K562 (cell line): ENCODE results near the gene SETDB1. TPM values are rescaled to one million over a fixed set of nuclear protein-coding genes. Genes with fewer than 3 reads are reported as not detected.
"Not testable (repeated sequence)": the region's sequence is repeated elsewhere in the genome, so short reads cannot be mapped to it uniquely, and the experiment has no call there.

Experiments
- ATAC-seq: fragments of 200-7000 bp; cut with Tn5 transposase; 3 replicates; pipeline ENCODE4 v1.9.1; 2020; ENCODE audit warnings: moderate library complexity
- BruUV-seq: library from RNA; stranded (reverse); fragments of 400-500 nt; replicated peaks from 2 replicates; lab custom pipeline; 2021; lab: Mats Ljungman, UMichigan
- CTCF ChIA-PET: fragments of 300-600 bp; formaldehyde crosslinking; extraction: SDS; loops from one replicate; lab custom pipeline; 2021; ENCODE audit warnings: low intra/inter-chr PET ratio; lab: Yijun Ruan, JAX
- POLR2A ChIA-PET: fragments of 300-600, 350-650 bp; sonication (Branson Sonifier 250); formaldehyde crosslinking; extraction: SDS; loops from one replicate; lab custom pipeline; 2021; ENCODE audit warnings: antibody characterized with exemption, inconsistent platforms; lab: Yijun Ruan, JAX
- DNase-seq, 4 experiments: peaks; one replicate each; pipeline versions ENCODE4 v3.0.0 to v3.0.0-alpha.2; 2011 to 2018; ENCODE audit warnings: low spot score in 3 of 4, mixed read lengths in 3 of 4; ENCODE audit errors: extremely low read depth in 1 of 4
- FAIRE-seq: peaks from 2 replicates; lab custom pipeline; 2011; peaks lifted over from hg19 to GRCh38; lab: Jason Lieb, UNC
- H2AFZ ChIP-seq: 2 replicates; pipeline ENCODE4 v1.6.0; 2011; ENCODE audit warnings: low read depth, low read length, control low read depth, inconsistent platforms
- H3K27ac ChIP-seq: fragments of 200-600 bp; 3 replicates; pipeline ENCODE4 v1.8.0; 2011; ENCODE audit warnings: low read depth, mild to moderate bottlenecking, control low read depth, inconsistent platforms, low read length, moderate library complexity, mixed read lengths; ENCODE audit errors: extremely low read depth
- H3K27me3 ChIP-seq, 2 experiments: fragments of 300-600 bp in 1 of 2; 2 replicates in 1 of 2; 3 replicates in 1 of 2; pipeline versions ENCODE4 v1.6.0 to v1.8.0; 2011; ENCODE audit warnings: inconsistent platforms in 2 of 2, low read length in 2 of 2, mild to moderate bottlenecking in 1 of 2, mixed read lengths in 1 of 2, moderate library complexity in 1 of 2; ENCODE audit not compliant: control insufficient read depth in 2 of 2, insufficient read depth in 2 of 2
- H3K36me3 ChIP-seq: fragments of 300-600 bp; 3 replicates; pipeline ENCODE4 v1.8.0; 2011; ENCODE audit warnings: mild to moderate bottlenecking, low read length, inconsistent platforms; ENCODE audit not compliant: control insufficient read depth, insufficient read depth
- H3K4me1 ChIP-seq, 2 experiments: fragments of 200-600 bp in 1 of 2; replicated peaks in 1 of 2; 2 replicates in 1 of 2; 3 replicates in 1 of 2; pipeline versions ENCODE4 v1.5.1 to v1.8.0; 2011; ENCODE audit warnings: inconsistent platforms in 2 of 2, low read length in 2 of 2, mild to moderate bottlenecking in 1 of 2, mixed read lengths in 1 of 2, moderate library complexity in 1 of 2; ENCODE audit not compliant: control insufficient read depth in 2 of 2, insufficient read depth in 2 of 2
- H3K4me2 ChIP-seq: 2 replicates; pipeline ENCODE4 v1.6.1; 2011; ENCODE audit warnings: low read length, control low read depth, inconsistent platforms, mixed read lengths; ENCODE audit not compliant: insufficient read depth
- H3K4me3 ChIP-seq: fragments of 200-600 bp; sonication (generic), shearing (Covaris generic); 2 replicates; pipeline ENCODE4 v1.5.1; 2016; ENCODE audit warnings: control low read depth, inconsistent platforms
- H3K79me2 ChIP-seq: fragments of 200-600 bp; 3 replicates; pipeline ENCODE4 v1.8.0; 2011; ENCODE audit warnings: low read length, inconsistent platforms; ENCODE audit not compliant: control insufficient read depth, insufficient read depth
- H3K9ac ChIP-seq, 2 experiments: 2 replicates each; pipeline versions ENCODE4 v1.6.0 to v1.6.1; 2011; ENCODE audit warnings: low read depth in 2 of 2, low read length in 2 of 2, control low read depth in 1 of 2, inconsistent platforms in 1 of 2, mild to moderate bottlenecking in 1 of 2, mixed read lengths in 1 of 2; ENCODE audit not compliant: insufficient read depth in 1 of 2
- H3K9me1 ChIP-seq: one replicate; pipeline ENCODE4 v1.6.0; 2011; ENCODE audit warnings: inconsistent platforms, mild to moderate bottlenecking, low read length, moderate library complexity; ENCODE audit not compliant: control insufficient read depth, insufficient read depth
- H3K9me3 ChIP-seq: replicated peaks from 2 replicates; pipeline ENCODE4 v1.5.1; 2011; ENCODE audit warnings: low read depth, low read length, inconsistent platforms; ENCODE audit not compliant: control insufficient read depth, insufficient read depth
- H4K20me1 ChIP-seq: replicated peaks from 2 replicates; pipeline ENCODE4 v1.6.1; 2011; ENCODE audit warnings: low read length, inconsistent platforms, mixed read lengths; ENCODE audit not compliant: control insufficient read depth, insufficient read depth
- ARID4B ChIP-seq: sonication (generic); formaldehyde crosslinking; IDR thresholded peaks from 2 replicates; pipeline ENCODE4 v1.8.0; 2022; ENCODE audit warnings: mild to moderate bottlenecking, missing genetic modification reagents
- COPS2 ChIP-seq: fragments of 450-650 bp; conservative IDR thresholded peaks from 2 replicates; pipeline ENCODE4 v1.6.1; 2016; ENCODE audit warnings: mild to moderate bottlenecking, moderate library complexity
- EHMT2 ChIP-seq: fragments of 450-650 bp; IDR thresholded peaks from 2 replicates; pipeline ENCODE4 v1.6.1; 2018; ENCODE audit warnings: antibody characterized with exemption
- ETV1 ChIP-seq: fragments of 450-650 bp; conservative IDR thresholded peaks from 2 replicates; pipeline ENCODE4 v1.6.1; 2016; ENCODE audit warnings: missing genetic modification characterization, control low read depth, low read depth, missing compliant biosample characterization
- FOS ChIP-seq: IDR thresholded peaks from 3 replicates; pipeline ENCODE4 v1.6.1; 2011; ENCODE audit not compliant: insufficient read length; ENCODE audit errors: extremely low read depth
- GATA2 ChIP-seq: sonication (generic); formaldehyde crosslinking; IDR thresholded peaks from 2 replicates; pipeline ENCODE4 v1.4.0; 2020; ENCODE audit warnings: mild to moderate bottlenecking, missing genetic modification reagents
- JUNB ChIP-seq: fragments of 450-650 bp; formaldehyde crosslinking; conservative IDR thresholded peaks from 2 replicates; pipeline ENCODE4 v1.4.0; 2020; ENCODE audit warnings: mild to moderate bottlenecking
- PHF8 ChIP-seq: fragments of 200-600 bp; sonication (generic); IDR thresholded peaks from 2 replicates; pipeline ENCODE4 v1.6.1; 2012; ENCODE audit warnings: mixed run types, mild to moderate bottlenecking, inconsistent platforms, low read length, moderate library complexity, borderline replicate concordance
- POU5F1 ChIP-seq: fragments of 150-350 bp; IDR thresholded peaks from 2 replicates; pipeline ENCODE4 v1.6.1; 2014; ENCODE audit warnings: borderline replicate concordance, low read length, low read depth, mild to moderate bottlenecking; ENCODE audit not compliant: partially characterized antibody
- PURB ChIP-seq: sonication (generic); formaldehyde crosslinking; IDR thresholded peaks from 2 replicates; pipeline ENCODE4 v1.9.0; 2021; ENCODE audit warnings: low read depth, mild to moderate bottlenecking, missing genetic modification reagents
- RBBP5 ChIP-seq: fragments of 200-600 bp; sonication (generic); IDR thresholded peaks from 2 replicates; pipeline ENCODE4 v1.6.1; 2012; ENCODE audit warnings: borderline replicate concordance, mild to moderate bottlenecking, low read length, control low read depth, inconsistent platforms; ENCODE audit not compliant: insufficient read depth, poor library complexity, severe bottlenecking
- RBM39 ChIP-seq: fragments of 200-400 bp; formaldehyde crosslinking; optimal IDR thresholded peaks from 2 replicates; pipeline ENCODE3; 2018; ENCODE audit warnings: low read depth, low read length
- TAF1 ChIP-seq: IDR thresholded peaks from 2 replicates; pipeline ENCODE4 v1.6.1; 2011; ENCODE audit warnings: mild to moderate bottlenecking, low read length, moderate library complexity; ENCODE audit not compliant: insufficient read depth, control insufficient read depth, severe bottlenecking; ENCODE audit errors: extremely low read depth
- TBP ChIP-seq: optimal IDR thresholded peaks from 2 replicates; pipeline ENCODE3; 2011; ENCODE audit warnings: low read depth, low read length, improper control_type of control experiment
- TOE1 ChIP-seq, 2 experiments: fragments of 450-650 bp in 1 of 2; sonication (generic) in 1 of 2; formaldehyde crosslinking in 1 of 2; IDR thresholded peaks; 2 replicates each; pipeline versions ENCODE4 v1.7.1 to v1.8.0; 2016 to 2022; ENCODE audit warnings: borderline replicate concordance in 2 of 2, mild to moderate bottlenecking in 2 of 2, antibody characterized with exemption in 1 of 2, inconsistent platforms in 1 of 2, low read depth in 1 of 2, missing genetic modification reagents in 1 of 2, moderate library complexity in 1 of 2
- WGBS: fragments of 100-300 bp; shearing (Covaris generic); methylation state at CpG from one replicate; pipeline ENCODE4 v1.1.6; 2016; ENCODE audit warnings: low coverage, mixed read lengths; ENCODE audit not compliant: insufficient coverage; ENCODE audit errors: missing lambda C conversion rate; 5-methylcytosine and 5-hydroxymethylcytosine counted together
- in situ Hi-C: fragments of 300-500 bp; cut with MboI; formaldehyde crosslinking; loops from 4 replicates; pipeline ENCODE4 v1.15.0; 2018; ENCODE audit warnings: inconsistent platforms, mixed read lengths
- intact Hi-C: fragments of 100-400 bp; cut with micrococcal nuclease; formaldehyde crosslinking; loops from 2 replicates; pipeline ENCODE4 v1.14.2; 2022
- polyA plus RNA-seq, 8 experiments: library from polyadenylated mRNA; depleted of rRNA in 4 of 8; stranded (reverse) in 5 of 8; unstranded in 3 of 8; fragments of >200 nt; fragmentation: Nextera tagmentation in 2 of 8; fragmentation: Illumina TruSeq in 1 of 8; extraction: Ambion mirVana in 2 of 8; extraction: Trizol in 1 of 8; gene quantifications; 2 replicates each; pipeline versions ENCODE4 v1.2.1 to v1.2.3, GENCODE V29; 2011 to 2014; ENCODE audit warnings: inconsistent platforms in 1 of 8, missing spikeins in 1 of 8
- total RNA-seq, 7 experiments: library from RNA; depleted of rRNA in 6 of 7; stranded (reverse); fragments of >200 nt in 6 of 7; fragmentation: Illumina TruSeq in 2 of 7; extraction: Trizol in 2 of 7; gene quantifications; 2 replicates each; pipeline versions ENCODE4 v1.2.1 to v1.2.3, GENCODE V29; 2011 to 2021; ENCODE audit warnings: low replicate concordance in 1 of 7

SETDB1 gene
- total and polyA plus RNA-seq, 9 of the 15 experiments (the other 6 are each of a cell fraction or from before 2014, with no cell fraction given), result 21.5 to 64.4 (median 42.0) TPM

GRCh38 chr1:150926097-150926741, at the start of gene SETDB1 (continued):
- TF ChIP-seq RBM39, result peak; percentile 46
- TF ChIP-seq TAF1, result peak; percentile 77
- peak; percentile 97 for TF ChIP-seq POU5F1
- 0 out of 2 replicates have a peak, but pooled peaks have one; percentile 51 for TF ChIP-seq ARID4B (CRISPR knock-in tag)
- TF ChIP-seq TBP, result peak; percentile 72
- TF ChIP-seq PURB (CRISPR knock-in tag), result no peak
- TF ChIP-seq TOE1 (IDR thresholded peaks at IDR 0.05; ENCODE audit: borderline replicate concordance), result peak; percentile 87
- TF ChIP-seq TOE1 (CRISPR knock-in tag; IDR thresholded peaks at IDR 0.05; ENCODE audit: borderline replicate concordance, low read depth), result no peak
- no peak for TF ChIP-seq FOS
- peak; percentile 76; the same call in 1 of the 2 replicates for TF ChIP-seq PHF8
- peak; percentile 28; the same call in 1 of the 2 replicates for TF ChIP-seq EHMT2
- no peak for TF ChIP-seq GATA2 (CRISPR knock-in tag)
- TF ChIP-seq ETV1, result peak; percentile 94
- TF ChIP-seq COPS2, result no peak
- TF ChIP-seq RBBP5, result peak; percentile 69
- TF ChIP-seq JUNB (CRISPR knock-in tag), result no peak
- TF ChIP-seq, all 486 proteins: peak for 154

- H3K27me3 ChIP-seq, BruUV-seq, H4K20me1 ChIP-seq, H2AFZ ChIP-seq, H3K9me3 ChIP-seq, H3K4me1 ChIP-seq, CTCF ChIA-PET, FAIRE-seq, H3K4me3 ChIP-seq, H3K9ac ChIP-seq, H3K4me2 ChIP-seq, H3K27ac ChIP-seq, H3K9me1 ChIP-seq, ATAC-seq, H3K36me3 ChIP-seq, DNase-seq, in situ Hi-C loops: not testable (repeated sequence)
- WGBS, result 92% methylated on average over 2 of the region's 2 CpGs
- intact Hi-C loops, result loop anchor here (5.0 kb wide), 1 partner anchor 43 kb away; no protein-coding TSS in a partner anchor
- H3K79me2 ChIP-seq, result peaks cover 25% of the 10 kb centered on the region
- POLR2A ChIA-PET, result interaction anchor here (0.7 to 2.0 kb wide), 2 partner anchors 8 to 323 kb away, joined by 3 to 7 read pairs; partner anchors contain the start of gene CTXND2
These were observed 47.2 kb upstream of the SETDB1 start for GRCh38 chr1:150878931-150879330.
